DND-41 (cell line): Measurements from ENCODE around the gene RPL29.
"Not testable (repeated sequence)": the region's sequence is repeated elsewhere in the genome, so short reads cannot be mapped to it uniquely, and the experiment has no call there.

Experiments used
- ATAC-seq: fragments of 200-7000 bp; cut with Tn5 transposase; 3 replicates; pipeline ENCODE4 v1.9.1; 2021; ENCODE audit warnings: low read depth; ENCODE audit not compliant: insufficient read depth
- DNase-seq: peaks from one replicate; pipeline ENCODE4 v3.0.0-alpha.2; 2020
- H2AFZ ChIP-seq: 2 replicates; pipeline ENCODE4 v1.6.0; 2012; ENCODE audit warnings: low read depth, low read length
- H3K27ac ChIP-seq: 2 replicates; pipeline ENCODE4 v1.5.1; 2012; ENCODE audit warnings: low read length, inconsistent platforms
- H3K27me3 ChIP-seq: fragments of 200-600 bp; sonication (generic); 2 replicates; pipeline ENCODE4 v1.6.0; 2012; ENCODE audit warnings: low read length, mild to moderate bottlenecking, inconsistent platforms; ENCODE audit not compliant: insufficient read depth, poor library complexity
- H3K36me3 ChIP-seq: 2 replicates; pipeline ENCODE4 v1.5.1; 2012; ENCODE audit warnings: low read length, inconsistent platforms; ENCODE audit not compliant: insufficient read depth
- H3K4me1 ChIP-seq: 2 replicates; pipeline ENCODE4 v1.5.1; 2012; ENCODE audit warnings: mild to moderate bottlenecking, low read length; ENCODE audit not compliant: insufficient read depth
- H3K4me2 ChIP-seq: 2 replicates; pipeline ENCODE4 v1.6.0; 2012; ENCODE audit warnings: mild to moderate bottlenecking, moderate library complexity, low read length, inconsistent platforms; ENCODE audit not compliant: insufficient read depth
- H3K4me3 ChIP-seq, 2 experiments: fragments of 200-600 bp in 1 of 2; shearing (Covaris generic) in 1 of 2; 2 replicates each; pipeline ENCODE4 v1.5.1; 2012 to 2016; ENCODE audit warnings: inconsistent platforms in 2 of 2, low read length in 2 of 2, mild to moderate bottlenecking in 2 of 2, low read depth in 1 of 2, moderate library complexity in 1 of 2
- H3K79me2 ChIP-seq: 2 replicates; pipeline ENCODE4 v1.6.0; 2012; ENCODE audit warnings: low read length, inconsistent platforms; ENCODE audit not compliant: insufficient read depth
- H3K9ac ChIP-seq: 2 replicates; pipeline ENCODE4 v1.6.0; 2012; ENCODE audit warnings: low read depth, mild to moderate bottlenecking, inconsistent platforms, low read length, moderate library complexity
- H3K9me3 ChIP-seq: 2 replicates; pipeline ENCODE4 v1.5.1; 2012; ENCODE audit warnings: low read length, moderate library complexity, mild to moderate bottlenecking, inconsistent platforms; ENCODE audit not compliant: insufficient read depth, severe bottlenecking
- H4K20me1 ChIP-seq: 2 replicates; pipeline ENCODE4 v1.6.0; 2012; ENCODE audit warnings: low read length; ENCODE audit not compliant: insufficient read depth
- CTCF ChIP-seq: IDR thresholded peaks from 2 replicates; pipeline ENCODE4 v1.5.1; 2012; ENCODE audit warnings: borderline replicate concordance, low read length, moderate library complexity, mild to moderate bottlenecking; ENCODE audit not compliant: poor library complexity, severe bottlenecking; ENCODE audit errors: extremely low read depth
- EZH2 ChIP-seq: IDR thresholded peaks from 3 replicates; pipeline ENCODE4 v1.6.1; 2012; ENCODE audit warnings: borderline replicate concordance, low read depth, mild to moderate bottlenecking, moderate library complexity, low read length, inconsistent platforms; ENCODE audit not compliant: severe bottlenecking

The RPL29 gene

DNA sequence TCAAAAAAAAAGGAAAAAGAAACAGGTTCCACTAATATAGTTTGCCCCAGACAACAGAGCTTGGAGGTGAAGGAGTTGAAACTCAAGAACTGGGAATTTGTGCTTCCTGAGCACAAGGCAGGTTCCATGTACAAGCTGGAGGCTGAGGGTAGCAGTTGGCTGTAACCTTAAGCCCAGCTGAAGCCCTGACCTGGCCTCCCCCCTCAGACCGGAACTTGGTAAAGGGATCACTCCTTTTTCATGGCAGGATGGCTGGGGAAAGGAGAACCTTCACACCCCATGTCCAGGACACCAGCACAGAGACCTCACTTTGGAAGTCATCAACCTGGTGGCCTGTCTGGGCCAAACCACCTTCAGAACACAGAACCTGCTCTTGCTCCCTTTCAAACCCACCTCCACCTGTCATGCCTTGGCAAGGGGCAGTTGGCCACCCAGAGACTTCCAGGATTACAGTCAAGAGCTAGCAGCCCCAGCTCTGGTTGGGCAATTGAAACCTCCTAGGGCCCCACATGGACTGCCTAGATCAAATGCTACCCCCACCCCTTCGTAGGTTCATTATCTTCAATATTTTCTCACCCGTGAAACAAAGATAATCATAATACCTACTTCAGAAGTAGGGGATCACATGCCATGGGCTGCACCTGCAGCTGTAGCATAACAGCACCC lies 3.5 kb downstream of the RPL29 start:
- Histone ChIP-seq H3K4me2 (peak overlapping the region; percentile 10; the same call in 1 of the 2 replicates), H3K4me1 (peaks cover 28% of the 10 kb centered on the region), H3K79me2 (peaks cover 31% of the 10 kb centered on the region), H3K4me3 (no peak overlapping the region), H3K27ac (peak overlapping the region; percentile 24; the same call in 1 of the 2 replicates), H3K9ac (no peak overlapping the region), H3K9me3 (no peaks in the 10 kb centered on the region), H3K36me3 (peaks cover 40% of the 10 kb centered on the region), H2AFZ (no peak overlapping the region), H4K20me1 (peaks cover 37% of the 10 kb centered on the region), H3K27me3 (no peaks in the 10 kb centered on the region)
- no peak for DNase-seq
- ATAC-seq = no peak
- TF ChIP-seq CTCF (no peak), EZH2 (no peak)

- peaks cover 23% of the 10 kb centered on the region for H3K4me1 ChIP-seq
- H3K9me3 ChIP-seq, ATAC-seq, H2AFZ ChIP-seq, H3K27ac ChIP-seq, DNase-seq, H3K27me3 ChIP-seq, H3K4me2 ChIP-seq, H3K4me3 ChIP-seq, H3K9ac ChIP-seq: not testable (repeated sequence)
- H4K20me1 ChIP-seq = peaks cover 37% of the 10 kb centered on the region
- peaks cover 39% of the 10 kb centered on the region for H3K36me3 ChIP-seq
- H3K79me2 ChIP-seq = peaks cover 29% of the 10 kb centered on the region
These were observed 5.2 kb downstream of the RPL29 start for GRCh38 chr3:51990501-51990971.

DNA sequence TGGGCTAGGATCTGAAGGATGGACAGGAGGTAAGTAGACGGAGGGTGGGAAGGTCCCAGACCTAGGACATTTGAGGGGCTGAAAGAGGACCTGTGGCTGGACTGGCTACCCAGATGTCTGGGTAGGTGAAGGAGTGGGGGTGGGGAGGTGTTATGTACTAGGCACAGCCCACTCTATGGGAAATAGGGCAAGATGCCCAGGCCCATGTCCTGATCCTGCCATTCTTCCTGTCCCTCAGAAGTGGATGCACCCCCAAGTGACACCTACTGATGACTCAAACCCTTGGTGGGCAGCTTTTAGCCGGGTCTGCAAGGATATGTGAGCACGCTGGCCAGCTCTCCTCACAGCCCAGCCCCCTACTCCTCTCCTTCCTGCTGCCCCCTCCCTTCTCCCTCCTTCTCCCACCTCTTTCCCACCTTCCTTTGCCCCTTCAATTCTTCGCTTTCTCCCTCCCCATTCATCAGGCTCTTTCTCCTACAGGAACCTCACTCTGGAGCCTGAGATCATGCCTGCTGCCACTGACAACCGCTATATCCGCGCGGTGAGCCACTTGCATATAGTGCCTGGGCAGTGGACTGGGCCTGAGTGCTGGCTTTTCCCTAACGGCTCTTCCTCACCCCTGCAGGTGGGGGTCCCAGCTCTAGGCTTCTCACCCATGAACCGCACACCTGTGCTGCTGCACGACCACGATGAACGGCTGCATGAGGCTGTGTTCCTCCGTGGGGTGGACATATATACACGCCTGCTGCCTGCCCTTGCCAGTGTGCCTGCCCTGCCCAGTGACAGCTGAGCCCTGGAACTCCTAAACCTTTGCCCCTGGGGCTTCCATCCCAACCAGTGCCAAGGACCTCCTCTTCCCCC lies 7.2 kb downstream of the RPL29 start:
- ATAC-seq (no peak), DNase-seq (no peak)
- no peak for TF ChIP-seq EZH2
- H3K9me3 ChIP-seq = no peaks in the 10 kb centered on the region
- no peak overlapping the region for H2AFZ ChIP-seq
- no peak overlapping the region for H3K9ac ChIP-seq
- H3K4me3 ChIP-seq = no peak overlapping the region
- peaks cover 19% of the 10 kb centered on the region for H3K36me3 ChIP-seq
- no peak overlapping the region for H3K27ac ChIP-seq
- H3K79me2 ChIP-seq = peaks cover 10% of the 10 kb centered on the region
- H3K4me2 ChIP-seq = no peak overlapping the region
- H4K20me1 ChIP-seq = peaks cover 25% of the 10 kb centered on the region
- peaks cover 21% of the 10 kb centered on the region for H3K4me1 ChIP-seq
- no peaks in the 10 kb centered on the region for H3K27me3 ChIP-seq

DNA sequence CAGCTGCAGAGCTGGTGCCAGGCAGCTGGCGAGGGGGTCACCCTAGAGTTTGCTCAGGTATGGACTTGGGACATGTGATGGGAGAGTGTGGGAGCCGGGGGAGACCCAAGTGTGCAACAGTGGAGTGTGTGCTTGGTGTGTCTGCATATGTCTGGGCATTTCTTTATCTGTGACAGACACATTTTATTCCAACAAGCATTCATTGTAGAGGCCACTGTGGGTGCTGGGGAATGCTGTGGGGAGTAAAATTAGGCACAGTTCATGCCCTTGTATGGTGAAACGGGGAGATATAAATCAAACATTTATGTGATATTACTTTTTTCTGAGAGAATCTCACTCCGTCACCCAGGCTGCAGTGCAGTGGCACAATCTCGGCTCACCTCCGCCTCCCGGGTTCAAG lies 8.1 kb downstream of the RPL29 start:
- no peak for DNase-seq
- no peak for TF ChIP-seq EZH2
- H3K36me3 ChIP-seq = peaks cover 11% of the 10 kb centered on the region
- H3K27me3 ChIP-seq = no peaks in the 10 kb centered on the region
- ATAC-seq = no peak
- H3K4me2 ChIP-seq = no peak overlapping the region
- H3K79me2 ChIP-seq = peaks cover 6% of the 10 kb centered on the region
- H2AFZ ChIP-seq = no peak overlapping the region
- H3K9me3 ChIP-seq = no peaks in the 10 kb centered on the region
- H3K4me3 ChIP-seq = no peak overlapping the region
- peaks cover 23% of the 10 kb centered on the region for H3K4me1 ChIP-seq
- H4K20me1 ChIP-seq = peaks cover 19% of the 10 kb centered on the region; the same call in 1 of the 2 replicates
- H3K27ac ChIP-seq = no peak overlapping the region
- no peak overlapping the region for H3K9ac ChIP-seq
